Mesenchymal stem cell (in vitro differentiated cells and primary cell): ENCODE data around the gene ACTR3. TPM values are rescaled to one million over a fixed set of nuclear protein-coding genes. Genes with fewer than 3 reads are reported as not detected.
"Not testable (repeated sequence)": the region's sequence is repeated elsewhere in the genome, so short reads cannot be mapped to it uniquely, and the experiment has no call there.

ENCODE experiments used
- DNase-seq: peaks from one replicate; pipeline ENCODE4 v3.0.0-alpha.2; 2013
- H2AFZ ChIP-seq: one replicate; pipeline ENCODE4 v1.6.1; 2013; ENCODE audit warnings: low read depth, mild to moderate bottlenecking, control low read depth, inconsistent platforms, low read length, moderate library complexity
- H2AK5ac ChIP-seq: 2 replicates; pipeline ENCODE4 v1.6.1; 2013; ENCODE audit warnings: low read length, moderate library complexity, mild to moderate bottlenecking, inconsistent platforms; ENCODE audit not compliant: severe bottlenecking
- H2BK120ac ChIP-seq: one replicate; pipeline ENCODE4 v1.6.1; 2013; ENCODE audit warnings: low read depth, mild to moderate bottlenecking, inconsistent platforms, low read length, moderate library complexity
- H2BK12ac ChIP-seq, 2 experiments: one replicate each; pipeline ENCODE4 v1.6.1; 2013; ENCODE audit warnings: inconsistent platforms in 2 of 2, low read length in 2 of 2, mild to moderate bottlenecking in 2 of 2, moderate library complexity in 2 of 2, control low read depth in 1 of 2
- H2BK15ac ChIP-seq: one replicate; pipeline ENCODE4 v1.6.1; 2013; ENCODE audit warnings: mild to moderate bottlenecking, low read depth, inconsistent platforms; ENCODE audit not compliant: poor library complexity, severe bottlenecking
- H2BK5ac ChIP-seq: 2 replicates; pipeline ENCODE4 v1.6.1; 2013; ENCODE audit warnings: low read depth, mild to moderate bottlenecking, low read length, control low read depth, inconsistent platforms; ENCODE audit not compliant: poor library complexity, severe bottlenecking
- H3K14ac ChIP-seq, 2 experiments: one replicate each; pipeline ENCODE4 v1.6.1; 2013; ENCODE audit warnings: inconsistent platforms in 2 of 2, low read length in 2 of 2, control low read depth in 1 of 2, mild to moderate bottlenecking in 1 of 2, moderate library complexity in 1 of 2
- H3K18ac ChIP-seq, 2 experiments: one replicate each; pipeline ENCODE4 v1.6.1; 2013; ENCODE audit warnings: inconsistent platforms in 2 of 2, low read length in 2 of 2, control low read depth in 1 of 2, low read depth in 1 of 2, mild to moderate bottlenecking in 1 of 2
- H3K23ac ChIP-seq, 2 experiments: one replicate each; pipeline ENCODE4 v1.6.1; 2013; ENCODE audit warnings: inconsistent platforms in 2 of 2, low read length in 2 of 2, mild to moderate bottlenecking in 2 of 2, moderate library complexity in 2 of 2, control low read depth in 1 of 2
- H3K27ac ChIP-seq: 2 replicates; pipeline ENCODE4 v1.5.1; 2013; ENCODE audit warnings: mild to moderate bottlenecking, moderate library complexity, low read length, control low read depth, inconsistent platforms; ENCODE audit not compliant: poor library complexity, severe bottlenecking
- H3K27me3 ChIP-seq, 2 experiments: 2 replicates each; pipeline versions ENCODE4 v1.6.1 to v1.7.0; 2013; ENCODE audit warnings: low read length in 2 of 2, mild to moderate bottlenecking in 2 of 2, moderate library complexity in 2 of 2, control low read depth in 1 of 2, inconsistent platforms in 1 of 2; ENCODE audit not compliant: control insufficient read depth in 1 of 2, insufficient read depth in 1 of 2
- H3K36me3 ChIP-seq, 2 experiments: 2 replicates each; pipeline versions ENCODE4 v1.6.1 to v1.7.0; 2013; ENCODE audit warnings: low read length in 2 of 2, control low read depth in 1 of 2, inconsistent platforms in 1 of 2, low read depth in 1 of 2, mild to moderate bottlenecking in 1 of 2; ENCODE audit not compliant: insufficient read depth in 2 of 2, control insufficient read depth in 1 of 2
- H3K4ac ChIP-seq, 2 experiments: one replicate each; pipeline ENCODE4 v1.6.1; 2013; ENCODE audit warnings: inconsistent platforms in 2 of 2, low read length in 2 of 2, mild to moderate bottlenecking in 2 of 2, moderate library complexity in 2 of 2, control low read depth in 1 of 2, low read depth in 1 of 2
- H3K4me1 ChIP-seq: 2 replicates; pipeline ENCODE4 v1.6.1; 2013; ENCODE audit warnings: low read depth, low read length, control low read depth; ENCODE audit not compliant: control insufficient read depth, insufficient read depth
- H3K4me2 ChIP-seq: 2 replicates; pipeline ENCODE4 v1.6.1; 2013; ENCODE audit warnings: low read length, mild to moderate bottlenecking, inconsistent platforms; ENCODE audit not compliant: poor library complexity, severe bottlenecking
- H3K4me3 ChIP-seq, 2 experiments: 2 replicates each; pipeline versions ENCODE4 v1.5.1 to v1.7.0; 2013; ENCODE audit warnings: low read length in 2 of 2, mild to moderate bottlenecking in 2 of 2, control low read depth in 1 of 2, low read depth in 1 of 2; ENCODE audit not compliant: insufficient read depth in 1 of 2
- H3K79me1 ChIP-seq: replicated peaks from 2 replicates; pipeline ENCODE4 v1.6.1; 2013; ENCODE audit warnings: mild to moderate bottlenecking, control low read depth, low read length, inconsistent platforms; ENCODE audit not compliant: poor library complexity, severe bottlenecking
- H3K9ac ChIP-seq: 2 replicates; pipeline ENCODE4 v1.7.0; 2013; ENCODE audit warnings: mild to moderate bottlenecking, low read length, moderate library complexity
- H3K9me3 ChIP-seq: 2 replicates; pipeline ENCODE4 v1.7.0; 2013; ENCODE audit warnings: mild to moderate bottlenecking, low read length; ENCODE audit not compliant: control insufficient read depth
- H4K8ac ChIP-seq: one replicate; pipeline ENCODE4 v1.6.1; 2013; ENCODE audit warnings: inconsistent platforms, mild to moderate bottlenecking, low read length, moderate library complexity
- H4K91ac ChIP-seq: one replicate; pipeline ENCODE4 v1.6.1; 2013; ENCODE audit warnings: mild to moderate bottlenecking, low read length, inconsistent platforms
- WGBS: methylation state at CpG from one replicate; pipeline ENCODE4 v1.1.7; 2013; ENCODE audit warnings: mixed read lengths; 5-methylcytosine and 5-hydroxymethylcytosine counted together
- polyA plus RNA-seq, 2 experiments: library from polyadenylated mRNA; stranded (reverse); fragments of 200-250 nt; gene quantifications; one replicate each; pipeline ENCODE4 v1.2.3, GENCODE V29; 2013

Gene ACTR3
- 208 TPM for polyA plus RNA-seq (2013, experiment 1 of 2)
- 206 TPM for polyA plus RNA-seq (2013, experiment 2 of 2)

DNA sequence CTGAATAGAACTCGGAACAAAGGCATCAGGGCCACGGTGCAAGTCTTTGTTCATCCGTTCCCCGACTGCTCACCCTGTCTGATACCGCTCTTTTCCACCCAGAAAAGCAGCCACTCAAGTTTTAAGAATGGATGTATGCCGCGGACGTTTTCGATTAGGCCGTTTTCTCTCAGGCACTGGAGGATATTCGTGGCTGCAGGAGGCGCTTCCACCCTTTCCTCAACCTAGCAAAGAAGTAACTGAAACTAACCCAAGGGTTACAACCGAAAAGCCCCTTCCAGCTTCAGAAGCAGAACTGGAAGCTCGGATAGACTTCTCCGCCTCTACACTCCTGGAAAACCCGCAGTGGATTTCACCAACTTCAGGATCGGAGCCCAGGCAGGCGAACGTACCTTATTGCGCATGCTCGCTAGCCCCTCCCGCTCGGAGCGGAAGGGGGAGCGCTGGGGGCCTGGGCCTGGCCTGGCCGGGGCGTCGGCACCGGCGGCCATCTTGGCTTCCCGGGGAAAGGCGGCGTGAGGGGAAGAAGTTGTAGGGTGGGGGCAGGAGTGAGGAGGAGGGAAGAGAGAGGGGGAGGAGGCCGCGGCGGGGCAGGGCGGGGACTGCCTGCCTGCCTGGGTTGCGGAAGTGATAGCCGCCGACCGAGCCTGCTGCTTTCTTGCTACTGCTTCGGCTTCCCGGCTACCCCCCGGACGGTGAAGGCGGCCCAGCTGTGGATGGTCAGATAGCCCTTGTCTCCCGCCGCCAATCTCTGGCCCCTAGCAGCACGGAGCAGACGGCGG, at the start of gene ACTR3:
ACTR3 (plus strand) TSS at position 619 of the 782 bp plus-strand sequence. CDS start 191 bp downstream, outside the sequence.
- Histone ChIP-seq H3K27ac (peak within 1 kb of the TSS; percentile 100), H2BK12ac (peak within 1 kb of the TSS; percentile 85), H3K18ac (peak within 1 kb of the TSS; percentile 100), H2AK5ac (peak within 1 kb of the TSS; percentile 97), H3K9ac (peak within 1 kb of the TSS; percentile 99), H3K23ac (peak within 1 kb of the TSS in 1 of 2 experiments; percentile 98), H3K4me1 (peaks cover 9% of the 10 kb centered on the region), H3K4ac (peak within 1 kb of the TSS; percentile 94 to 98), H3K9me3 (no peaks in the 10 kb centered on the region), H3K4me2 (peak within 1 kb of the TSS; percentile 57), H3K14ac (peak within 1 kb of the TSS; percentile 92 to 100), H4K91ac (peak within 1 kb of the TSS; percentile 100), H3K79me1 (peaks cover 8% of the 10 kb centered on the region), H2BK120ac (peak within 1 kb of the TSS; percentile 99), H3K27me3 (no peaks in the 10 kb centered on the region), H2BK15ac (peak within 1 kb of the TSS; percentile 100), H3K4me3 (peak within 1 kb of the TSS; percentile 95 to 96), H2BK5ac (peak within 1 kb of the TSS; percentile 100), H3K36me3 (peaks cover 0 to 6% of the 10 kb centered on the region in 2 experiments), H4K8ac (peak within 1 kb of the TSS; percentile 100), H2AFZ (no peak within 1 kb of the TSS)
- WGBS, result under 1% methylated on average over 50 of the region's 51 CpGs
- DNase-seq, result peak; percentile 99

DNA sequence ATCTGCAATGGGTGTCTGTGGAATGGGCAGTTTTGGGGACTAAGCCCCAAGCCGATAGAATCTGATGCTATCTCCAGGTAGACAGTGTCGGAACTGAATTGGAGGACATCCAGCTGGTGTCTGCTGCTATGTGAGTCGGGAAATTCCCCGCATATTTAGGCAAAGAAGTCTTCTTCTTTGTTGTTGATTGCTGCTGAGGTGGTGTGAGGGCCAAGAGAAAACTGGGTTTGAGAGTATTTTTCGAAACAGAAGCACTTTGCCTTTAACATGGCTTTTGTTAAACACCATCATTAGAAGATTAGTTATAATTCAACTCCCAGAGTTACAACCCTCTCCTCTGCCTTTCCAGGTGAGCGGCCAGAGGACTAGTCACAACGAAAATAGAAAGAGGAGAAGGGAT, 49.4 kb upstream of the ACTR3 start:
- no peak overlapping the region for H3K4me2 ChIP-seq
- no peak overlapping the region for H3K9ac ChIP-seq
- H3K27ac ChIP-seq, result no peak overlapping the region
- H3K18ac ChIP-seq, result no peak overlapping the region
- no peaks in the 10 kb centered on the region for H3K27me3 ChIP-seq
- H2BK5ac ChIP-seq, result no peak overlapping the region
- no peaks in the 10 kb centered on the region for H3K9me3 ChIP-seq
- no peak overlapping the region for H3K23ac ChIP-seq
- no peak overlapping the region for H4K91ac ChIP-seq
- peak overlapping the region; percentile 72 for H2AK5ac ChIP-seq
- H3K14ac ChIP-seq, result no peak overlapping the region
- no peak overlapping the region for H3K4me3 ChIP-seq
- no peak overlapping the region for H2BK12ac ChIP-seq
- H2BK15ac ChIP-seq, result no peak overlapping the region
- no peaks in the 10 kb centered on the region for H3K79me1 ChIP-seq
- H4K8ac ChIP-seq, result no peak overlapping the region
- 81% methylated on average over 6 of the region's 7 CpGs for WGBS
- no peak overlapping the region for H3K4ac ChIP-seq
- no peaks in the 10 kb centered on the region for H3K4me1 ChIP-seq
- H2AFZ ChIP-seq, result no peak overlapping the region
- no peaks in the 10 kb centered on the region for H3K36me3 ChIP-seq
- DNase-seq, result no peak
- no peak overlapping the region for H2BK120ac ChIP-seq

DNA sequence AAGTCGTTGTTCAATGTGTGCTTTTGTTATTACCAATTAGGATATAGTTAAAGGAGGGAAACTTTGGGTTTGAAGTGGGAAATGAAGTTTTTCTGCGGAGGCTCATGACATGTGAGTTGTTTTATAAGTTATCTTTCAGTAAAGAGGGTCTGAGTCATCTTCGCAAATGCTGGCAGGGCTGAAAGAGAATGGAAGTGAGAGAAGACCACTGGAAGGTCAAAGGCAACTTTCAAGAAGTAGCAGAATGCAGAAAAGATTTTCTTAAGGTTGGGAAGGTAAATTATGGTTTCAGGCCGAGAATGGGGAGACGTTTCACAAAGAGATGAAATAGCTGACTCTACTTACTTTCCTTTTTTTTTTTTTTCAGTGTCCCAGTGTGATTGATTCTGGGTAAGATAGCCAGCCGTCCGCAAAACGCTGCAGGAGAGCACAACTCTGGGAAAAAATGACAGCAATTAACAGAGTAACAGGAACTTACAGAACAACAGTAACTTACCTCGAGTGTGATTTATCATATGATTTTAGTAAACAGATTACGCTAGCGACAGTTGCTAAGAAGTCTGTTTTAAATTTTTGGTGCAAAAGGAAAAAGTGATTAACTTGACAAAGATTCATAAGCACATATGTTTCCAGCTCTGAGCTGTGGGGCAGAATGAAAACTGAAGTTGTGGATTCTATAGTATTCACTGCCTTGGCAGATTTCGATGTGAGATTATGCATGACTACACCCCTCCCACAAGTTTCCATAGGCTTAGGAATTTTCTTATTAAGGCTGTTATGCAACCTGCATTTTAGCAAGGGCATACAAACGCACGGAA, 46.8 kb upstream of the ACTR3 start:
- no peak overlapping the region for H2AFZ ChIP-seq
- H3K36me3 ChIP-seq, result no peaks in the 10 kb centered on the region
- H3K23ac ChIP-seq, result no peak overlapping the region
- no peak overlapping the region for H3K4ac ChIP-seq
- no peak overlapping the region for H2BK120ac ChIP-seq
- no peak overlapping the region for H4K91ac ChIP-seq
- no peaks in the 10 kb centered on the region for H3K79me1 ChIP-seq
- peak overlapping the region; percentile 92 for H3K9ac ChIP-seq
- H3K14ac ChIP-seq, result no peak overlapping the region
- H2BK15ac ChIP-seq, result no peak overlapping the region
- WGBS, result 58% methylated on average over 10 of the region's 14 CpGs
- H3K27me3 ChIP-seq, result no peaks in the 10 kb centered on the region
- peak; percentile 72 for DNase-seq
- H3K9me3 ChIP-seq, result no peaks in the 10 kb centered on the region
- no peak overlapping the region for H2AK5ac ChIP-seq
- H3K4me2 ChIP-seq, result no peak overlapping the region
- no peak overlapping the region for H2BK12ac ChIP-seq
- H3K27ac ChIP-seq, result peak overlapping the region; percentile 14
- no peak overlapping the region for H2BK5ac ChIP-seq
- H4K8ac ChIP-seq, result no peak overlapping the region
- H3K4me1 ChIP-seq, result no peaks in the 10 kb centered on the region
- no peak overlapping the region for H3K18ac ChIP-seq
- H3K4me3 ChIP-seq, result peak overlapping the region in 1 of 2 experiments; percentile 67

DNA sequence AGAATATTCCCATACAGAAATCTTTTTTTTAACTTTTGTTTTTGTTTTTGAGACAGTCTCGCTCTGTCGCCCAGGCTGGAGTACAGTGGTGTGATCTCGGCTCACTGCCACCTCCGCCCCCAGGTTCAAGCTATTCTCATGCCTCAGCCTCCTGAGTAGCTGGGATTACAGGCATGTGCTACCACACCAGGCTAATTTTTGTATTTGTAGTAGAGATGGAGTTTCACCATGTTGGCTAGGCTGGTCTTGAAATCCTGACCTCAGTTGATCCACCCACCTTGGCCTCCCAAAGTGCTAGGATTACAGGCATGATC, 46.2 kb upstream of the ACTR3 start:
- H3K4me2 ChIP-seq, H3K23ac ChIP-seq, H2BK12ac ChIP-seq, H3K4me3 ChIP-seq, H3K36me3 ChIP-seq, H4K8ac ChIP-seq, H2BK15ac ChIP-seq, H3K27ac ChIP-seq, H3K4ac ChIP-seq, H3K18ac ChIP-seq, H2BK5ac ChIP-seq, DNase-seq, H2AK5ac ChIP-seq, H4K91ac ChIP-seq, H3K79me1 ChIP-seq, H3K9me3 ChIP-seq, H2AFZ ChIP-seq, H2BK120ac ChIP-seq, H3K14ac ChIP-seq, H3K27me3 ChIP-seq, H3K4me1 ChIP-seq: not testable (repeated sequence)
- WGBS, result 98% methylated on average over 4 of the region's 4 CpGs
- peak overlapping the region; percentile 92 for H3K9ac ChIP-seq
